Measurements from ENCODE around the gene ANKRD61. TPM values are rescaled to one million over a fixed set of nuclear protein-coding genes. Genes with fewer than 3 reads are reported as not detected.
"Not testable (repeated sequence)": the region's sequence is repeated elsewhere in the genome, so short reads cannot be mapped to it uniquely, and the experiment has no call there.

ANKRD61 gene
- total RNA-seq, 4 donors from 2014 or later: not detected

DNA sequence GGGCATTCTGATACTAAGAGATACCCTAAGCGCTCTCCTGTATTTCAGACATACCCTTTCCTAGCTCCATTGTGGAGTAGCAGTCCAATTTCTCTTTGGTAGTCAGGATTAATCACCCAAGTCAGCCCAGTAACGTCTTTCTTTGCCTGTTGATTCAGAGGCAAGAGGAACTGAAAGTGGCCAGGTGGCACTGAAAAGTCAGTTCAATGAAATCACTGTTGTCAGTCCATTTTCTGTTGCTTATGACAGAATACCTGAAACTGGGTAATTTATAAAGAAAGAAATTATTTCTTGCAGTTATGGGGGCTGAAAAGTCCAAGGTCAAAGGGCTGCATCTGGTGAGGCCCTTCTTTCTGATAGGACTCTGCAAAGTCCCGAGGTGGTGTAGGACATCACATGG lies 40.2 kb downstream of the ANKRD61 start:
- TF ChIP-seq POLR2A (IDR thresholded peaks at IDR 0.05; ENCODE audit: low read depth): no peak
- no peak for TF ChIP-seq EP300 (IDR thresholded peaks at IDR 0.05)
- TF ChIP-seq, protein P1, sequence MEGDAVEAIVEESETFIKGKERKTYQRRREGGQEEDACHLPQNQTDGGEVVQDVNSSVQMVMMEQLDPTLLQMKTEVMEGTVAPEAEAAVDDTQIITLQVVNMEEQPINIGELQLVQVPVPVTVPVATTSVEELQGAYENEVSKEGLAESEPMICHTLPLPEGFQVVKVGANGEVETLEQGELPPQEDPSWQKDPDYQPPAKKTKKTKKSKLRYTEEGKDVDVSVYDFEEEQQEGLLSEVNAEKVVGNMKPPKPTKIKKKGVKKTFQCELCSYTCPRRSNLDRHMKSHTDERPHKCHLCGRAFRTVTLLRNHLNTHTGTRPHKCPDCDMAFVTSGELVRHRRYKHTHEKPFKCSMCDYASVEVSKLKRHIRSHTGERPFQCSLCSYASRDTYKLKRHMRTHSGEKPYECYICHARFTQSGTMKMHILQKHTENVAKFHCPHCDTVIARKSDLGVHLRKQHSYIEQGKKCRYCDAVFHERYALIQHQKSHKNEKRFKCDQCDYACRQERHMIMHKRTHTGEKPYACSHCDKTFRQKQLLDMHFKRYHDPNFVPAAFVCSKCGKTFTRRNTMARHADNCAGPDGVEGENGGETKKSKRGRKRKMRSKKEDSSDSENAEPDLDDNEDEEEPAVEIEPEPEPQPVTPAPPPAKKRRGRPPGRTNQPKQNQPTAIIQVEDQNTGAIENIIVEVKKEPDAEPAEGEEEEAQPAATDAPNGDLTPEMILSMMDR (IDR thresholded peaks at IDR 0.05): no peak
- no peak for TF ChIP-seq POLR2AphosphoS5 (IDR thresholded peaks at IDR 0.05)
- 88% methylated on average over 3 of the region's 3 CpGs for WGBS
- intact Hi-C loops (cut with DNase I): no loop called here
- Histone ChIP-seq H3K4me3 (no peak overlapping the region), H3K36me3 (no peaks in the 10 kb centered on the region), H3K27me3 (no peaks in the 10 kb centered on the region), H3K27ac (replicated peaks in 1 of 4) (no peak overlapping the region), H3K9me3 (no peaks in the 10 kb centered on the region), H3K4me1 (no peaks in the 10 kb centered on the region)
- DNase-seq (ENCODE audit: extremely low spot score): no peak

DNA sequence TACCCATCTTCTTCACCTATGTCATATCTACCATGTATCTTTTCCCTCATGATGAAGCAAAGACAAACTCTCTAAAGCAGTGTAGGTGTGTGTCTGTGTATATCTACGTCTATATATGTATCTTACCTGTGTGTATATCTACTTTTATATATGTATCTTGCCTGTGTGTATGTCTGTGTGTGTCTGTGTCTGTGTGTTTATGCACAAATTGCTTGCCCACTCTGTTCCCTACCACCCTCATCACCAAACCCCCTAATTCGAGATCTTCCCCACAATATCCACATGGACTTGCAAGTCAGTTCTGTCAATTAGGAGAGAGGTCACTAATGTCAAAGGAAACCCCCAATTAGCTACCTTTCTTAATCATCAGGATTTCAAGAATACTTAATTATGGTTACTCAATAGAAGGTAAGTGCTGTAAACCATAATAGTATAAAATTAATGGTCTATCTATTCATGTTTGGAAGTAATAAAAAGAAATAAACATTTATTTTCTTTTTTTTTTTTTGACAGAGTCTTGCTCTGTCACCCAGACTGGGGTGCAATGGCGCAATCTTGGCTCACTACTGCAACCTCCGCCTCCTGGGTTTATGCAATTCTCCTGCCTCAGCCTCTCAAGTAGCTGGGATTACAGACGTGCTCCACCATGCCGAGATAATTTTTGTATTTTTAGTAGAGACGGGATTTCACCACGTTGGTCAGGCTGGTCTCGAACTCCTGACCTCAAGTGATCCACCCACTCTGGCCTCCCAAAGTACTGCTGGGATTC lies 43.6 kb downstream of the ANKRD61 start:
- H3K4me3 ChIP-seq: no peak overlapping the region
- TF ChIP-seq POLR2AphosphoS5 (IDR thresholded peaks at IDR 0.05): no peak
- TF ChIP-seq EP300 (IDR thresholded peaks at IDR 0.05): no peak
- no peaks in the 10 kb centered on the region for H3K36me3 ChIP-seq
- DNase-seq (ENCODE audit: extremely low spot score): no peak
- intact Hi-C loops (cut with DNase I): no loop called here
- no peaks in the 10 kb centered on the region for H3K27me3 ChIP-seq
- H3K27ac ChIP-seq (replicated peaks in 1 of 4): no peak overlapping the region
- H3K9me3 ChIP-seq: no peaks in the 10 kb centered on the region
- WGBS: 71% methylated on average over 9 of the region's 9 CpGs
- no peaks in the 10 kb centered on the region for H3K4me1 ChIP-seq

GRCh38 chr7:6078548-6078947 lies 47.4 kb downstream of the ANKRD61 start:
- Histone ChIP-seq H3K9me3 (no peaks in the 10 kb centered on the region), H3K4me1 (peaks cover 0 to 17% (median 6%) of the 10 kb centered on the region in 4 donors), H3K27me3 (no peaks in the 10 kb centered on the region), H3K36me3 (no peaks in the 10 kb centered on the region), H3K27ac (replicated peaks in 1 of 4) (no peak overlapping the region), H3K4me3 (no peak overlapping the region)
- TF ChIP-seq EP300 (IDR thresholded peaks at IDR 0.05): no peak
- WGBS: 82% methylated on average over 3 of the region's 3 CpGs
- no peak for DNase-seq (ENCODE audit: extremely low spot score)
- intact Hi-C loops (cut with DNase I): no loop called here

GRCh38 chr7:6083047-6083446 lies 51.9 kb downstream of the ANKRD61 start:
- H3K9me3 ChIP-seq; H3K4me3 ChIP-seq; H3K36me3 ChIP-seq; H3K27ac ChIP-seq (replicated peaks in 1 of 4); DNase-seq (ENCODE audit: extremely low spot score); H3K27me3 ChIP-seq; intact Hi-C loops (cut with DNase I): not testable (repeated sequence)
- H3K4me1 ChIP-seq: peaks cover 0 to 17% (median 6%) of the 10 kb centered on the region in 4 donors
- WGBS: 98% methylated on average over 6 of the region's 6 CpGs

Small RNAs within 50 kb of the gene (small RNA-seq; reads per million reads assigned to genes)
- gene RF00019 (0 reads per million in 3 donors), gene RNU6-218P (0 reads per million in 3 donors), gene SNORA80D (0 to 0.50 (median 0) reads per million in 3 donors)

Other genes with a start within 250 kb of the ANKRD61 start
- gene RNF216, start 249.7 kb upstream of the ANKRD61 start, total RNA-seq: 10 to 100 TPM; 40.3 to 70.8 (median 58.5) TPM
- gene OCM, start 150.6 kb upstream of the ANKRD61 start, total RNA-seq: not detected
- gene CCZ1, start 132.6 kb upstream of the ANKRD61 start, total RNA-seq: 10 to 100 TPM; 49.0 to 61.5 (median 54.7) TPM
- not detected for gene RSPH10B, start 60.7 kb upstream of the ANKRD61 start, total RNA-seq
- 1 to 10 TPM; 7.5 to 9.5 (median 8.4) TPM for gene PMS2, start 22.3 kb upstream of the ANKRD61 start, total RNA-seq
- 10 to 100 TPM; 24.5 to 41.9 (median 37.5) TPM for gene AIMP2, start 22.1 kb upstream of the ANKRD61 start, total RNA-seq
- gene EIF2AK1, start 27.8 kb downstream of the ANKRD61 start, total RNA-seq: 100 to 1,000 TPM in 2 of 4 donors, 10 to 100 TPM in 2; 60.1 to 157 (median 89.2) TPM
- gene USP42, start 73.6 kb downstream of the ANKRD61 start, total RNA-seq: 10 to 100 TPM in 1 of 4 donors, 1 to 10 TPM in 3; 8.3 to 11.6 (median 9.6) TPM
- 10 to 100 TPM; 32.0 to 64.6 (median 50.2) TPM for gene CYTH3, start 241.2 kb downstream of the ANKRD61 start, total RNA-seq